Neuronal stem cell (in vitro differentiated cells): ENCODE results near the gene FXYD6.
A peak's percentile ranks its signal among the peaks of the same experiment; 100 is the strongest.

Source experiments
- DNase-seq: peaks from one replicate; pipeline ENCODE4 v3.0.0-alpha.2; 2013; ENCODE audit warnings: low spot score
- H2AFZ ChIP-seq: one replicate; pipeline ENCODE4 v1.6.1; 2013; ENCODE audit warnings: mild to moderate bottlenecking, low read length, inconsistent platforms
- H2AK5ac ChIP-seq: 2 replicates; pipeline ENCODE4 v1.6.1; 2013; ENCODE audit warnings: low read depth, mild to moderate bottlenecking, inconsistent platforms, low read length, moderate library complexity, mixed read lengths
- H2BK120ac ChIP-seq: 2 replicates; pipeline ENCODE4 v1.6.1; 2013; ENCODE audit warnings: low read depth, mild to moderate bottlenecking, inconsistent platforms, low read length, moderate library complexity, mixed read lengths
- H2BK12ac ChIP-seq: one replicate; pipeline ENCODE4 v1.6.1; 2013; ENCODE audit warnings: low read length, inconsistent platforms
- H2BK15ac ChIP-seq: 2 replicates; pipeline ENCODE4 v1.6.1; 2013; ENCODE audit warnings: mild to moderate bottlenecking, low read length, inconsistent platforms, mixed read lengths
- H2BK5ac ChIP-seq: one replicate; pipeline ENCODE4 v1.6.1; 2013; ENCODE audit warnings: inconsistent platforms, mild to moderate bottlenecking, low read length, moderate library complexity
- H3K14ac ChIP-seq: one replicate; pipeline ENCODE4 v1.6.1; 2013; ENCODE audit warnings: low read length, inconsistent platforms
- H3K18ac ChIP-seq: 2 replicates; pipeline ENCODE4 v1.6.1; 2013; ENCODE audit warnings: low read length, inconsistent platforms
- H3K23ac ChIP-seq: 2 replicates; pipeline ENCODE4 v1.6.1; 2013; ENCODE audit warnings: low read depth, mild to moderate bottlenecking, mixed read lengths, low read length, inconsistent platforms; ENCODE audit not compliant: poor library complexity
- H3K27ac ChIP-seq: replicated peaks from 3 replicates; pipeline ENCODE4 v1.5.1; 2013; ENCODE audit warnings: low read length, inconsistent platforms
- H3K27me3 ChIP-seq, 3 experiments: 2 replicates each; pipeline ENCODE4 v1.6.1; 2013; ENCODE audit warnings: low read length in 3 of 3, mild to moderate bottlenecking in 2 of 3, inconsistent platforms in 1 of 3, low read depth in 1 of 3, mixed read lengths in 1 of 3, moderate library complexity in 1 of 3; ENCODE audit not compliant: control insufficient read depth in 3 of 3, insufficient read depth in 3 of 3
- H3K36me3 ChIP-seq, 2 donors: replicated peaks in 1 of 2; 2 replicates each; pipeline ENCODE4 v1.6.1; 2013; ENCODE audit warnings: low read length in 2 of 2; ENCODE audit not compliant: control insufficient read depth in 2 of 2, insufficient read depth in 2 of 2
- H3K4ac ChIP-seq: 2 replicates; pipeline ENCODE4 v1.6.1; 2013; ENCODE audit warnings: inconsistent platforms, mild to moderate bottlenecking, low read length, moderate library complexity
- H3K4me1 ChIP-seq, 2 donors: 1 replicate in 1 of 2; 2 replicates in 1 of 2; pipeline ENCODE4 v1.6.1; 2013; ENCODE audit warnings: low read length in 2 of 2, low read depth in 1 of 2; ENCODE audit not compliant: control insufficient read depth in 2 of 2, insufficient read depth in 1 of 2
- H3K4me2 ChIP-seq: one replicate; pipeline ENCODE4 v1.6.1; 2013; ENCODE audit warnings: mild to moderate bottlenecking, low read length, inconsistent platforms; ENCODE audit not compliant: insufficient read depth, poor library complexity, severe bottlenecking
- H3K4me3 ChIP-seq, 2 donors: 2 replicates each; pipeline ENCODE4 v1.5.1; 2013; ENCODE audit warnings: low read length in 2 of 2, mild to moderate bottlenecking in 2 of 2, inconsistent platforms in 1 of 2, moderate library complexity in 1 of 2
- H3K79me1 ChIP-seq: one replicate; pipeline ENCODE4 v1.6.1; 2013; ENCODE audit warnings: low read depth, mild to moderate bottlenecking, inconsistent platforms, low read length, moderate library complexity
- H3K9ac ChIP-seq: one replicate; pipeline ENCODE4 v1.6.1; 2013; ENCODE audit warnings: mild to moderate bottlenecking, low read depth, low read length, inconsistent platforms; ENCODE audit not compliant: poor library complexity
- H3K9me3 ChIP-seq, 2 donors: replicated peaks in 1 of 2; 2 replicates each; pipeline versions ENCODE3 to v1.6.1; 2013; ENCODE audit warnings: low read length in 2 of 2, mild to moderate bottlenecking in 2 of 2, inconsistent platforms in 1 of 2, low read depth in 1 of 2, mixed read lengths in 1 of 2, moderate library complexity in 1 of 2; ENCODE audit not compliant: control insufficient read depth in 2 of 2, insufficient read depth in 1 of 2
- H4K8ac ChIP-seq: one replicate; pipeline ENCODE4 v1.6.1; 2013; ENCODE audit warnings: low read depth, mild to moderate bottlenecking, inconsistent platforms, low read length, moderate library complexity
- H4K91ac ChIP-seq: one replicate; pipeline ENCODE4 v1.6.1; 2013; ENCODE audit warnings: low read length, low read depth, mild to moderate bottlenecking, inconsistent platforms; ENCODE audit not compliant: poor library complexity
- WGBS, 2 donors: extraction: QIAGEN DNeasy Blood & Tissue Kit; methylation state at CpG; one replicate each; pipeline ENCODE4 v1.1.7; 2013; ENCODE audit warnings: missing lambda C conversion rate in 2 of 2, mixed read lengths in 1 of 2; ENCODE audit not compliant: insufficient read length in 2 of 2, insufficient replicate concordance in 1 of 2; ENCODE audit errors: extremely low coverage in 2 of 2; 5-methylcytosine and 5-hydroxymethylcytosine counted together

FXYD6 gene

GRCh38 chr11:117860139-117860538 is 16.3 kb downstream of the FXYD6 start:
- H3K14ac ChIP-seq, result no peak overlapping the region
- no peak for DNase-seq
- peaks cover 0 to 8% of the 10 kb centered on the region in 2 donors for H3K36me3 ChIP-seq
- H3K4me3 ChIP-seq, result no peak overlapping the region
- no peak overlapping the region for H2BK12ac ChIP-seq
- H2BK5ac ChIP-seq, result no peak overlapping the region
- no peak overlapping the region for H2AFZ ChIP-seq
- H3K18ac ChIP-seq, result no peak overlapping the region
- H2BK120ac ChIP-seq, result no peak overlapping the region
- no CpG with 5 or more reads among the region's 6 CpGs for WGBS, 2 donors
- H3K27ac ChIP-seq, result no peak overlapping the region
- no peak overlapping the region for H3K4ac ChIP-seq
- no peaks in the 10 kb centered on the region for H3K27me3 ChIP-seq
- H3K79me1 ChIP-seq, result peaks cover 23% of the 10 kb centered on the region
- no peak overlapping the region for H3K9ac ChIP-seq
- peaks cover 12 to 15% of the 10 kb centered on the region in 2 donors for H3K4me1 ChIP-seq
- H2BK15ac ChIP-seq, result no peak overlapping the region
- H4K91ac ChIP-seq, result no peak overlapping the region
- H3K9me3 ChIP-seq, result peaks cover 0 to 2% of the 10 kb centered on the region in 2 donors
- no peak overlapping the region for H4K8ac ChIP-seq
- no peak overlapping the region for H3K4me2 ChIP-seq
- no peak overlapping the region for H3K23ac ChIP-seq
- H2AK5ac ChIP-seq, result no peak overlapping the region

- H3K27ac ChIP-seq, result no peak overlapping the region
- no peak for DNase-seq
- H2BK120ac ChIP-seq, result no peak overlapping the region
- peaks cover 0 to 2% of the 10 kb centered on the region in 2 donors for H3K9me3 ChIP-seq
- WGBS, 2 donors, result no CpG with 5 or more reads among the region's 9 CpGs
- no peak overlapping the region for H2AK5ac ChIP-seq
- H3K27me3 ChIP-seq, result no peaks in the 10 kb centered on the region
- H4K91ac ChIP-seq, result no peak overlapping the region
- H3K14ac ChIP-seq, result no peak overlapping the region
- peaks cover 12 to 15% of the 10 kb centered on the region in 2 donors for H3K4me1 ChIP-seq
- H4K8ac ChIP-seq, result no peak overlapping the region
- H3K79me1 ChIP-seq, result peaks cover 25% of the 10 kb centered on the region
- peak overlapping the region in 1 of 2 donors; percentile 59 for H3K4me3 ChIP-seq
- H3K4ac ChIP-seq, result no peak overlapping the region
- no peak overlapping the region for H3K18ac ChIP-seq
- H2BK5ac ChIP-seq, result no peak overlapping the region
- no peak overlapping the region for H2BK12ac ChIP-seq
- peaks cover 0 to 10% of the 10 kb centered on the region in 2 donors for H3K36me3 ChIP-seq
- no peak overlapping the region for H3K23ac ChIP-seq
- no peak overlapping the region for H3K9ac ChIP-seq
- H3K4me2 ChIP-seq, result no peak overlapping the region
- H2BK15ac ChIP-seq, result no peak overlapping the region
- no peak overlapping the region for H2AFZ ChIP-seq
Measured at GRCh38 chr11:117859488-117860112, 16.9 kb downstream of the FXYD6 start.

GRCh38 chr11:117859061-117859460 is 17.4 kb downstream of the FXYD6 start:
- Histone ChIP-seq H3K18ac (no peak overlapping the region), H3K9ac (no peak overlapping the region), H2BK5ac (no peak overlapping the region), H3K14ac (no peak overlapping the region), H3K36me3 (peaks cover 0 to 11% of the 10 kb centered on the region in 2 donors), H3K4me2 (no peak overlapping the region), H3K23ac (no peak overlapping the region), H3K79me1 (peaks cover 25% of the 10 kb centered on the region), H3K27me3 (no peaks in the 10 kb centered on the region), H3K27ac (no peak overlapping the region), H2BK120ac (no peak overlapping the region), H2AFZ (no peak overlapping the region), H3K4me1 (peaks cover 12 to 15% of the 10 kb centered on the region in 2 donors), H2BK12ac (no peak overlapping the region), H3K4me3 (no peak overlapping the region), H4K8ac (no peak overlapping the region), H2AK5ac (no peak overlapping the region), H3K4ac (no peak overlapping the region), H3K9me3 (peaks cover 2 to 6% of the 10 kb centered on the region in 2 donors), H4K91ac (no peak overlapping the region), H2BK15ac (no peak overlapping the region)
- DNase-seq, result no peak
- WGBS, 2 donors, result no CpG with 5 or more reads among the region's 10 CpGs

GRCh38 chr11:117857734-117858414 is 18.6 kb downstream of the FXYD6 start:
- Histone ChIP-seq H3K79me1 (peaks cover 25% of the 10 kb centered on the region), H3K36me3 (peaks cover 0 to 13% of the 10 kb centered on the region in 2 donors), H2BK15ac (no peak overlapping the region), H3K9ac (no peak overlapping the region), H3K4me1 (peaks cover 12 to 15% of the 10 kb centered on the region in 2 donors), H3K27me3 (no peaks in the 10 kb centered on the region), H3K18ac (no peak overlapping the region), H2BK5ac (no peak overlapping the region), H4K91ac (no peak overlapping the region), H3K4me3 (no peak overlapping the region), H3K23ac (no peak overlapping the region), H3K4me2 (no peak overlapping the region), H3K9me3 (peaks cover 10% of the 10 kb centered on the region in 2 donors), H2AFZ (no peak overlapping the region), H2AK5ac (peak overlapping the region; percentile 19), H3K14ac (no peak overlapping the region), H2BK12ac (no peak overlapping the region), H4K8ac (no peak overlapping the region), H3K4ac (no peak overlapping the region), H3K27ac (no peak overlapping the region), H2BK120ac (no peak overlapping the region)
- no CpG with 5 or more reads among the region's 11 CpGs for WGBS, 2 donors
- no peak for DNase-seq
